Lung microvascular endothelial cell (primary cell): ENCODE data around the gene SLC8A3. TPM values are rescaled to one million over a fixed set of nuclear protein-coding genes. Genes with fewer than 3 reads are reported as not detected.

Experiments
- DNase-seq, 2 donors: peaks; one replicate each; pipeline versions ENCODE4 v3.0.0 to v3.0.0-alpha.2; 2010; ENCODE audit warnings: low read depth in 2 of 2
- total RNA-seq: library from RNA; depleted of rRNA; stranded (reverse); fragments of >200 nt; gene quantifications from 2 replicates; pipeline ENCODE4 v1.2.1, GENCODE V29; 2014

Gene SLC8A3
- total RNA-seq, 1 donor from 2014 or later: 0.60 TPM

DNA sequence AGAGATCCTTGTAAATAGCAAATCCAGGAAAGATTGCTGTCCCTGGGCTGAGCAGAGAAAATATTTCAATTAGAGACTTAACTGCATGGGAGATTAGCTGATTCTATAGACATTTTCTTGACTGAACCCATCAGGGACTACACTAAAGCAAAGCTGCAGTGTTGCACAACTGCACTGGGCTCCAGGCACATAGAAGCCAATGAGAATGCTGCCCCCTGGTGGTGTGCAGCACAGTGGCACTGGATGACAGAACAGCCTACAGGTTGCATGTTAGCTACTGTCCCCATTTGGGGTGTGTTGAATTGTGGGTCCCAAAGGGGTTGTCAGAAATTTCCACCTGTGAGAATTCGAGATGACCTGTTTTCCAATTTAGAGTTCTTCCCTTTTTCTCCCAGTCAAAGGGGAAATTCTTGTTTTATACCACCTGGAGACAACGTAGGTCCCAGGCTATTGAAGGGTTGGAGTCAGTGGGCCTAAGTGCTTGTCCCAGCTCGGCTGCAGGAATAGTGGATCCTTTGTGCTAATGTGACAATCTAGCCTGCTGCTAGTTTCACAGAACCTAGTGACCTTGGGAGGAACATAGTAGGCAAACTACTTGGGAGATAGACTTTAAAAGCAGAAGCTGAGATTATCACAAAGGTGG lies 114.7 kb downstream of the SLC8A3 start:
- DNase-seq: peak; percentile 66 to 81

GRCh38 chr14:70069186-70069585 lies 119.6 kb downstream of the SLC8A3 start:
- DNase-seq: no peak

DNA sequence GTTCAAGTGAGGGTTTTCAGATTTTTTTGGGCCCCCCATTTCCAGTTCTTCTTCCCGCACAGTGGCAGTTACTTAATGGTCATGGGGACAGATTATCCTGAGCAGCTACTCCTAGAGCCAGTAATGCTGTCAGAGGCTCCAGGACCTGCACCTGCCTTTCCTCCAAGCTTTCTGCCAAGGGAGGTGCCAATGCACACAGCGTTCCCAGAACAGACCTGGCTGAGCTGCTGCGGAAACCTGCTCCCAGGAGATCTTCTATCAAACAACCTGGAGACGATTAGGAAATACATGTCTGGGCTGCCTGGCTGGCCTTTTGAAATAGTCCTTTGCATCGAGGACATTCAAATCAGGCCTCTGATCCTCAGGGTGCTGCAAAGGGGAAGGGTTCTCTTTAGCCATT lies 120.9 kb downstream of the SLC8A3 start:
- DNase-seq: no peak

- DNase-seq: no peak
Observed at GRCh38 chr14:70064136-70064865, 124.5 kb downstream of the SLC8A3 start.

DNA sequence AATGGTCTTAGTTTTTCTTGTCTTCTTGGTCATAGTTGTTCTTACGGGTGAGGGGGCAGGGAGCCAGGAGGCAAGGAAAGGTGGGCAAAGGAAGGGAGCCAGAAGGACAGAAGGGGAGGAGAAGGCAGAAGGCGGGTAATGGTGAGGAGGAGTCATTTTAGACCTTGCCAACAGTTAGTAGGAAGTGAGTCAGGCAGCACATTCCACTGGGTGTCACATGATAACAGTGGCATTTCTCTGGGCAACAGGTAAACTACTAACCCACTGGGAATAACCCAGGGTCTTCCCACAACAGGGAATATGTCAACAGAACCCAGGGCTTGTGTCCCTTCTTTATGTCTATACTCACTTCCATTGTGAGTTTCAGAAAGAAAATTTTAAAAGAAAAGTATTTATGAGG lies 127.6 kb downstream of the SLC8A3 start:
- DNase-seq: peak in 1 of 2 donors; percentile 17

- no peak for DNase-seq
Observed at GRCh38 chr14:70059545-70059944, 129.2 kb downstream of the SLC8A3 start.

- no peak for DNase-seq
Observed at GRCh38 chr14:70057519-70058136, 131.1 kb downstream of the SLC8A3 start.

GRCh38 chr14:70052990-70053389 lies 135.8 kb downstream of the SLC8A3 start:
- peak; percentile 27 to 39 for DNase-seq

DNA sequence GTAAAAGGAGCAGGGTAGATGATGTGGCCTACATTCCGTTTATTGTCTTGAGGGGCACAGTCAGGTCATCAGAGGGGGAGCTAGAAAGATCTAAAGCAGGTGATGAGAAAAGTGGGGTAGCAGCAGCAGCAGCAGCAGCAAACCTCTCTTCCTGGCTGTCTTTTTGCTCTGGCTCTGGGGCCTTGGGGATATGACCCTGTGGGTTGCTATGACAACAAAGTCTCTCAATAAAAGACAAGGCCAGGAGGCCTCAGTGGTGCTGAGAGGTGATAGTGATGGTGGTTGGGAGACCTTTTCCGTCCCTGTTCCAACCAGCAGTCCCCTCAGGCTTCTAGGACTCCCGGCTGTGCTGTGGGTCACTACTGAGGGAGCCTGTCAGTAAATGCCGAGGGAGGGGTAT lies 138.6 kb downstream of the SLC8A3 start:
- no peak for DNase-seq

DNA sequence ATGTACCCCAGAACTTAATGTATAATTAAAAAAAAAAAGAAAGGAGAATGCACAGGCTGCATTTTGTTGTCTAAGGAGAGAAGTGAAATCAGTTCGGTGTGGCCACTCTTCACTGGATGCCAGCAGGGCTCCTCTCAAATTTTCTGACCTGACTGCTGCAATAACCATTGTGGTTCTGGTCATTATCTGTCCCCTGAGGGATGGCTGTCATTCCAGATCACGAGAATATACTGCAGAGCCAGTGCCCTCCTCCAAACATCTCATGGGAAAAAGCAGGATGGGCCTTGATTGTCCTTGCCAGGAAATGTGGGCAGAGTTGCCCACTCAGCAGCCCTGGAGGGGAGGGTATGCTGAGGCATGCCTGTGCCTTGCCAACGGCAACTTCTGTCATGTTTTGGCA lies 139.1 kb downstream of the SLC8A3 start:
- DNase-seq: no peak

DNA sequence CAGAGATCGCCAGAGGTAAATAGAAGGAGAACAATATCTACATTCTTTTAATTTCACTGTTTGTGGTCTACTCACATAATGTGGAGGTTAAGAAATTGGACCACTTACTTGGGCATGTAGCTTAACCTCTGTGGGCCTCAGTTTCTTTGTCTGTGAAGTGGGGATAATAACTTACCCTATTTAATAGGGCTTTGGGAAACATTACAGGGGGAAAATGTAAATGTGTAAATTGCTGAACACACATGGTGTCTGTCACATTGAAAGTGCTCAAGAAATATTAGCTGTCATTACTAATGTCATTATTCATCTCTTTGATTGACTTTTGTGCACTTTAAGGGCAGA lies 140.5 kb downstream of the SLC8A3 start:
- DNase-seq: no peak

- DNase-seq: no peak
Observed at GRCh38 chr14:70047598-70048312, 141.0 kb downstream of the SLC8A3 start.

GRCh38 chr14:70045844-70046535 lies 142.8 kb downstream of the SLC8A3 start:
- peak; percentile 72 to 82 for DNase-seq

- no peak for DNase-seq
Observed at GRCh38 chr14:70045310-70045709, 143.4 kb downstream of the SLC8A3 start.

DNA sequence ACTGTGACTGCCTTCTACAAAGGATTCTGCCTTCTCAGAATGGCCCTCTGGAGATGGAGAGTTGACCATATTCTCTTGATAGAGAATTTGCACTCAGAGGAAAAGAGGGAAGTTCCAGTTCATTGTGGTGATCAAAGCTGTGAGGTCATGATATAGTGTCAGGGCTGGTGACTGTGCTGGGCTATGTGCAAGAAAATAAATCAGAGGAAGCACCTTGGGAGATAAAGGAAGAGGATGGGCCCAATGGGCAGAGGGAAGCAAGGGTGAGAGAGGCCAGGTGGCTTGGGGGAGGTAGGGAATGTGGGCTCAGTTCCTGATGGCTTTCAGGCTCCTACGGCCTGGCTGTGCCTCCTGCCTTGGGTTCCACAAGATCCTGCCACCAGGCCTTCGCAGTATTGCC lies 145.8 kb downstream of the SLC8A3 start:
- DNase-seq: no peak

DNA sequence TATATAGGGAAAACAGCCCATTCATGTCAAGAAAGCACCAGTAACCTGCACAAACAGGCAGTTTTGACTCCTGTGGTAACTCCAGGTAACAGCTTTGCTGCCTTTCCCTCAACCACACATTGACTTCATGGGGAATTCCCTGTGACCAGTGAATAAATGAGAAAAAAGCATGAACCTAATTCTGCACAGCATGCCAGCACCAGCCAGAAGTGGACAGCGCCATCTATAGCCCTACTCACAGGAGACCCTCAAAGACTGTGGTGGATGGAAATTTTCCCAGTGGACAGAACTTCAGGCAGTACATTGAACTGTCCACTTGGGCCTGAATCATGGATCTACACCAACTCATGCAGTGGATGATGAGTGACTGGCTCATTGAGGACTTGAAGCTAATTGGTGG lies 152.1 kb downstream of the SLC8A3 start:
- no peak for DNase-seq

DNA sequence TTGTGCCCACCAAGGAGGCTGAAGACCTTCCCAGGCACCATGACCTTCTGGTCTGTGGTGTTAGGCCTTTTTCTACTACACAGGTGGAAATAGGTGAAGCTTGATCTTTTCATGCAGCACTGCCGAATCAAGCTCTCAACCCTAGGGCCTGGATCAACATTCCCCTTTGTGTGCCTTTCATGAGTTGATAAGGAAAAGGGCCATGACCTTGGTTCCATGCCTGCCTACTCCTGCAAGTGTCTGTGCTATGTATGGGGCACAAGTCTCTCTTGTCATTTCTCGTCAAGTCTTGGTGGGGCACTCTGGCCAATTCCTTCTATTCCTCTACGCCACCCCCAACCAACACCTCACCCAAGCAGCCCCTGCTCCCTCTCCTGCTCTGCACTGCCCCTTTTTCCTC lies 154.5 kb downstream of the SLC8A3 start:
- no peak for DNase-seq

DNA sequence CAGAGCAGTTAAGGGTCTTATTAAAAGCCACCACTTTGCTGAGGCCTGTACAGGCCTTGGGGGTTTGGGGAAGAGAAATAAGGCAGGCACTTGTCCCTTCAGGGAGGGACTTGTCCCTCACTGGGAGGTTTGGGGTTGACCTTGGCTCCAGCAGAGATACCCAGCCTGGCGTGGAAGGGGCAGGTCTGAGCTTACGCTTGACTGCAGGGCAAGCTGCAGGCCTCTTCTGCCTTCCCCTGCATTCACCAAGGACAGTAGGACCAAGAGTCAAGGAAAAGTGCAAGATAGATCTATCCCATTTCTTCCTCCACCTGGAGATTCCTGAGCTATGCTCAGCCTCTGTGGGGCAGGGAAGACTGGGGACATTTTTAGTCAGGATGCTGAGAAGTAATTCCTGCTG lies 155.2 kb downstream of the SLC8A3 start:
- no peak for DNase-seq

DNA sequence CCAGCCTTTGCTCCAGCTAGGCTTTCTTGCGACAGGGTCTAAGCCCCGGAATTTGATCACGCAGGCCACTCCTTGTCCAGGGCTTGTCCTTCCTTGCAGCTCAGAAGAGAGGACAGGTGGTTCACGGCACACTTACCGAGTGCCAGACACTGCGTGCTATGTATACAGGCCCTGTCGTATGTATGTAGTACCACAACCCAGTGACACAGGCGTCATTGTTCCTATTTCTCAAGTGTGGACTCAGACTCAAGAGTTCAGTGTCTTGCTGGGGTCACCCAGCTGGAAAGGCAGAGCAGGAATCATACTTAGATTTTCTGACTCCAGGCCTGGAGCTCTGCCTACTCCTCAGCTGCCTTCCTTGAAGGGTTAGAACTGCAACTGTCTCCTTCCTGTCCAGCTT lies 155.6 kb downstream of the SLC8A3 start:
- DNase-seq: no peak

DNA sequence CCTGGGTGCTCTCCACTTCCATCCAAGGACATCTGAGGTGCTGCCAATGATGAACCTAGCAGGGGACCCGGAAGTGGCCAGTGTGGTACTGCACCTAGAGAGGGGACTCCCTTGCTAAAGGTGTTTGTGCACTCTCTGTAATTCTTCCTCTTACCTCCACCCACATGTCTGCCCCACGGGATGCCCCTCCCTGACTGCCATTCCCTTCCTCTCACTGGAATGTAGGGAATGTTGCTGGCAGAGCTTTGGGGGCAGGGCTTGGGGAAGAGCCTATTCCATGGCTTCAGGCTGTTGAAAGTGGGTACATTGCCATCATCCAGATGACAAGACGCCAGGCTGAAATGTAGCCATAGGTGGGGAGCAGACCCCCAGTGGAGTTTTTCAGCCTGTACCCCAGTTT lies 156.3 kb downstream of the SLC8A3 start:
- DNase-seq: peak in 1 of 2 donors; percentile 30

- DNase-seq: no peak
Observed at GRCh38 chr14:70032016-70032415, 156.7 kb downstream of the SLC8A3 start.
